ENCODE measurements around the gene LMBRD1. TPM values are rescaled to one million over a fixed set of nuclear protein-coding genes. Genes with fewer than 3 reads are reported as not detected.
"Not testable (repeated sequence)": the region's sequence is repeated elsewhere in the genome, so short reads cannot be mapped to it uniquely, and the experiment has no call there.

LMBRD1 gene
- total and polyA plus RNA-seq, 2 of the 4 experiments (the other 2 are of a cell fraction), result 3.9 to 8.7 TPM

DNA sequence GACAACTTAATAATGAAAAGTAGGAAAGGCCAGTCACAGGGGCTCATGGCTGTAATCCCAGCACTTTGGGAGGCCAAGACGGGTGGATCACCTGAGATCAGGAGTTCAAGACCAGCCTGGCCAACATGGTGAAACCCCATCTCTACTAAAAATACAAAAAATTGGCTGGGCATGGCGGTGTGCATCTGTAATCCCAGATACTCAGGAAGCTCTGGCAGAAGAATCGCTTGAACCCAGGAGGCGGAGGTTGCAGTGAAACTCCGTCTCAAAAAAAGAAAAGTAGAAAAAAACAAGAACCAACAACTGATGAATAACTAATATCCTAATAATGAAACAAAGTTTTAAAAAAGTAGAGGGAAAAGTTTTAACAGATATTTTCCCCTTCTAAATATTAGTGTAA lies 9.4 kb downstream of the LMBRD1 start:
- POLR2A ChIA-PET (ENCODE audit: unreplicated experiment); H3K56ac ChIP-seq (ENCODE audit: extremely low read depth, insufficient read depth, low read length); H3K27ac ChIP-seq (ENCODE audit: insufficient read depth, low read length); BruUV-seq (replicated peaks); H3K23ac ChIP-seq (ENCODE audit: low read depth, low read length); H4K5ac ChIP-seq (ENCODE audit: low read depth, low read length); dilution Hi-C loops (cut with HindIII; ENCODE audit: low sequenced_read_pairs, unreplicated experiment); H2BK5ac ChIP-seq (ENCODE audit: low read depth, low read length, poor library complexity, severe bottlenecking); H2AFZ ChIP-seq (replicated peaks; ENCODE audit: low read length, poor library complexity); H3K4me3 ChIP-seq (ENCODE audit: insufficient read depth, low read depth, low read length); H3K18ac ChIP-seq (ENCODE audit: low read depth, low read length); H2BK15ac ChIP-seq (ENCODE audit: low read depth, low read length); H3K9me1 ChIP-seq (ENCODE audit: insufficient read depth, low read length); H3K4me1 ChIP-seq (ENCODE audit: control insufficient read depth, insufficient read depth, low read length); H2AK5ac ChIP-seq (ENCODE audit: low read depth, low read length); H3K9ac ChIP-seq (ENCODE audit: low read depth, low read length); DNase-seq; H4K20me1 ChIP-seq (ENCODE audit: insufficient read depth, low read length); H3K4ac ChIP-seq (ENCODE audit: low read depth, low read length); H3K79me1 ChIP-seq (ENCODE audit: low read depth in 1 of 2, low read length in 2 of 2); H4K8ac ChIP-seq (ENCODE audit: low read depth in 2 of 2, low read length in 2 of 2); intact Hi-C loops (cut with micrococcal nuclease); CTCF ChIA-PET; H3K27me3 ChIP-seq (ENCODE audit: control insufficient read depth, insufficient read depth, low read length); H3K9me3 ChIP-seq (ENCODE audit: control insufficient read depth, insufficient read depth, low read length); H2AK9ac ChIP-seq (replicated peaks; ENCODE audit: low read depth, low read length, poor library complexity); H3K14ac ChIP-seq (replicated peaks; ENCODE audit: low read depth, low read length); H3K36me3 ChIP-seq (ENCODE audit: control insufficient read depth, insufficient read depth, low read length); ATAC-seq (ENCODE audit: low read depth); in situ Hi-C loops (cut with MboI; ENCODE audit: low sequenced_read_pairs); H2BK20ac ChIP-seq (ENCODE audit: low read depth, low read length); H2BK120ac ChIP-seq (ENCODE audit: low read depth, low read length); H4K91ac ChIP-seq (ENCODE audit: insufficient read depth, low read depth, low read length); H3K4me2 ChIP-seq (ENCODE audit: low read depth, low read length): not testable (repeated sequence)
- WGBS, 2 experiments (ENCODE audit: extremely low coverage in 2 of 2, insufficient read length in 1 of 2), result no CpG with 5 or more reads among the region's 5 CpGs
